Forelimb muscle (tissue), 1 donor: ENCODE data around the gene OXLD1. TPM values are rescaled to one million over a fixed set of nuclear protein-coding genes. Genes with fewer than 3 reads are reported as not detected.
A peak's percentile ranks its signal among the peaks of the same experiment; 100 is the strongest.

Experiments used
- DNase-seq: peaks from one replicate; pipeline ENCODE4 v3.0.0-alpha.2; 2013; ENCODE audit warnings: low read depth
- polyA plus RNA-seq: library from polyadenylated mRNA; unstranded; fragments of 120-200 nt; gene quantifications from one replicate; pipeline ENCODE4 v1.2.1, GENCODE V29; 2013; ENCODE audit not compliant: insufficient read length

The OXLD1 gene
- 9.4 TPM for polyA plus RNA-seq

DNA sequence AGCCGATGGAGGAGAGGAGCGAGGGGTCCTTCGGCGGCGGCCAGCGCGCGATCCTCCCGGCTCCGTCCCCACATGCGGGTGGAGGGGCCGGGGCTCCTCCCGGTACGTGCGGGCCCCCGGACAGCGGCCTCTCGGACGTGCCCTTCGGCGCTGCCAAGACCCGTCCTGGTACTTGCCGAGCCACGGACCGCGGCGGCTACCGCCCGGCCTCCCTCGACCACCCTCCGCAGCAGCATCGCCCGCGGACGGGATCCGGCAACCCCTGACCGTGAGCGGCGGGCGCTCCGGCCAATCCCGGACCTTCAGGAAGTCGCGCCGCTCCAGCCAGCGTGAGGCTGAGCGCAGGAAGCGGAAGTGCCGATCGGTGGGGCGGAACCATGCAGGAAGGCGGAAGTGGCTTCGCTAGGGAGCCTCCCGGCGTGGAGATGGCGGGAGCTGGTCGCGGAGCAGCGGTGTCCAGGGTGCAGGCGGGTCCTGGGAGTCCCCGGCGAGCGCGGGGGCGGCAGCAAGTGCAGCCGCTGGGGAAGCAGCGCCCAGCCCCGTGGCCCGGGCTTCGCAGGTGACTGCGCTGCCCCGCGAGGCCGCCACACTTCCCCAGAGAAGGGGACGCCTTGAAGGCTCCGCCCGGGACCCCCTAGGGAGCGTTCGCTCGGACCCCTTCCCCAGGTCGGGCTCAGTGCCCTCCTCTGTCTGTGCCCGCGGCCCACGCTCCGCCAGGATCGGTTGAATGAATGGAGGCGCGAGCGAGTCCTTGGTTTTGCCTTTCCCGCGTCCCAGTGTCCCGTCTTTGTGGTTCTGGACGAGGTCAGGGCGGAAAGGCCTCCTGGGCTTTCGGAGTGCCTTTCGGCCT, at the start of gene OXLD1, which contains the start of gene CCDC137:
Gene OXLD1 (minus strand): TSS at position 264 of the 850 bp plus-strand sequence. CDS start 28 bp downstream, at position 236.
Gene CCDC137 (plus strand): TSS at position 396 of the 850 bp plus-strand sequence. CDS start 30 bp downstream, at position 426.
- DNase-seq, result peak; percentile 85

DNA sequence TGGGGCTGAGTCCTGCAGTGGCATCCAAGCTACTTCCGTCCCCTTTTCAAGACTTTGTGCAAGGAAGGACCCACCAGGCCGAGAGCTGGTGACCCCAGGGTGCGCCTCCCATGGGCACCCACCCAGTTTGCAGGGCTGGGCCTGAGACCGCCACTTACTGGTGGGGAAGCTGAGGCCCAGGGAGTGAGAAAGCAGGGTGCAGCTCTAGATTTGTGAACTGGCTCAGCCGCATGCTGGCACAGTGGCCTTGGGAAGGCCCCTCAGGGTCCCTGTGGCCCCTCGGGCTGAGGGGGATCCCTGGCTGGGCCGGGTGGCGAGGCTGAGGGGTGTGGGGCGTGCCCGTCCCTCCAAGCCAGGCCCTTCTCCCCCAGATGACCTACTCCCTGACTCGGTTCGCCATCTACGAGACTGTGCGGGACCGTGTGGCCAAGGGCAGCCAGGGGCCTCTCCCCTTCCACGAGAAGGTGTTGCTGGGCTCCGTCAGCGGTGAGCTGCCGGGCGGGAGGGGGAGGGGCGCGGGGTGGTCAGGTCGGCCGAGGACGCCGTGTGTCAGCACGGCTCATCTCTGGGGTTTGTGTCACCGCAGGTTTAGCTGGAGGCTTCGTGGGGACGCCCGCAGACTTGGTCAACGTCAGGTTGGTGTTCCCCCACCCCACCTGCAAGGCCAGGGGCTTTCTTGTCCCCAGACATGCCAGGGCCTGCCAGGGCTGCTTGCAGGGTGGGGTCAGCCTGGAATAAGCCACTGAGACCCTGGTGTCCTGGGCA, 48.9 kb upstream of the OXLD1 start:
- no peak for DNase-seq

GRCh38 chr17:81714412-81715106, 48.2 kb upstream of the OXLD1 start:
- no peak for DNase-seq

- no peak for DNase-seq
Measured at GRCh38 chr17:81713556-81714411, 47.4 kb upstream of the OXLD1 start.

GRCh38 chr17:81713004-81713555, 46.7 kb upstream of the OXLD1 start:
- no peak for DNase-seq

GRCh38 chr17:81712468-81713003, 46.1 kb upstream of the OXLD1 start:
- DNase-seq, result no peak

DNA sequence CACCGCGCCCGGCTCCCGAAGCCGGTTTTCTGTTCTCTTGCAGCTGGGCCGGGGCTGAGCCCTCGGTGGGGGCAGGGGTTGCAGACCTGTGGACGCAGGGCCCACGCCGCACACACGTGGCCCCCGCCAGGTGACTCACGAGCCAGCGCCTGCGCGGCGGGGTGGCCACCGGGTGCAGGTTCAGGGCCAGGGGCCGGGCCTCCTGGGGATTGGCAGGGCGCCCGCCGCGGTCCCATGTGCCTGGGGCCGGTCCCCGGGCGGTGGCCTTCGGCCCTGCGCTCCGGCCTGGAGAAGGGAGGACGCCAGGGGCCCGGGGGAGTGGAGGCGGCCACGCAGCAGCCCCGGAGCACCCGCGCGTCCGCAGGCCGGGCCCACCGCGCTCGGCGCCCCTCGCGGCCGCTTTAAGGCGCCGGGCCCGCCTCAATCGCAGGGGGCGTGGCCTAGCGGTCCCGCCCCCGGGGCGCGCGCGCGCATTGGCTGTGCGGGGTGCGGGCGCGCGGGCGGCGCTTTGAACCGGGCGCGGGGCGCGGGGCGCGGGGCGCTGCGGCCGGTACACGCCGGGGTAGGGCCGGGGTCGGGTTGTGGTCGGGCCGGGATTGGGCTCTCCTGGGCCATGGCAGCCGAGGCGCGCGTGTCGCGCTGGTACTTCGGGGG, 45.5 kb upstream of the OXLD1 start, which contains the start of gene SLC25A10:
Gene SLC25A10 (plus strand): TSS at position 471 of the 654 bp plus-strand sequence. CDS start 143 bp downstream, at position 614.
- peak; percentile 34 for DNase-seq

DNA sequence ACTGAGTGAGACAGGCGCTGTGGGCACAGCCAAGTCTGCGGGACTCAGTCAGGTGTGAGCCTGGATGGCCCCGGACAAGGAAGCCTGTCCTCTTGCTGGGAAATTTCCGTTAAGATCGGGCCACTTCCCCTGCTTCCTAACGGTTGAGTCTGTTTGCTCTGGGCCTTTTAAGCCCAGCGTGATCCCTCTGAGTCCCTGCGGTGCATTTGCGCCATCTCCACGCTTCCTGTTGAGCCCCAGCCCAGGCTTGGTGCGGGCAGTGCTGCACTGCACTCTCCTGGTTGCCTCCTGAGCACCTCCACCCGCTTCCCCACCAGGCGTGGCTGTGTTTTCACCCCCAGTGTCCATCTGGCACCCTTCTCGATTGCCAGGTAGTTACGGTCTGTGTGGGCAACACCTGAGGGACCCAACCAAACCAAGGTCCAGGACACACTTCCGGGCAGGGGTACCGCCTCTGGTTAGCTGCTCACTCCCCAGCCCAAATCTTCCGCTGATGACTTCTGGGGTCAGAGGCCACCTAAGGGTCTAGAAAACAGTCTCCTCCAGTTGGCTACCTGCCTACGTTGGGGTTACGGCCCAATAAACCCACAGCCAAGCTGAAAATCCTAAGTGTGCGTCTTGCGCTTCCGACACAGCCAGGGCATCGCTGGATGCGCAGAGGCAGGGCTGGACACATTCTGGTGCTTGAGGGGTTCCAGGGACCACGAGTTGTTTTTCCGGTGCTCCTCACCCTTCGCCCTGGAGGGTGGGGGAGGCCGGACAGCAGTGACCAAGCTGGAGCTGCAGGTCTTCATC, 44.3 kb upstream of the OXLD1 start:
- DNase-seq, result no peak

DNA sequence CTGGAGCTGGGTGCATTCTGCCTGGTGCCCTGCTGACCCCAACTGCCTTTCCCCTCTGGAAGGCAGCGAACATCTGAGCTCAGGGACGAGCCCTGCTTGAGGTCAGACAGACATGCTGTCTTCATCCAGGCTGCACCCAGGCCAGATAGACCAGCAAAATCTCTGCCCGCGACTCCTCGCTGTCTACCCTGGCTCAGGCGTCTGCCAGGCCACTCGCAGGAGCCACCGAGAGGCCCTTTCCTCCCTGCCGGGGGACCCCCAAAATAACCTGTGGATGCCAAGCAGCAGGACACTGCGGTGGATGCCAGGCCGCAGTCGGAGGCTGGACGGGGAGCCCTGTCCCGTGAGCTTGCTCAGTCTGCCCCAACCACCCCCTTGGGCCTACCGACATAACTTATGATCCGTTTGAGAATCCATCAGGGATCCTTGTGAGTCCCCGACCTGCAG, 42.4 kb upstream of the OXLD1 start:
- DNase-seq, result no peak

DNA sequence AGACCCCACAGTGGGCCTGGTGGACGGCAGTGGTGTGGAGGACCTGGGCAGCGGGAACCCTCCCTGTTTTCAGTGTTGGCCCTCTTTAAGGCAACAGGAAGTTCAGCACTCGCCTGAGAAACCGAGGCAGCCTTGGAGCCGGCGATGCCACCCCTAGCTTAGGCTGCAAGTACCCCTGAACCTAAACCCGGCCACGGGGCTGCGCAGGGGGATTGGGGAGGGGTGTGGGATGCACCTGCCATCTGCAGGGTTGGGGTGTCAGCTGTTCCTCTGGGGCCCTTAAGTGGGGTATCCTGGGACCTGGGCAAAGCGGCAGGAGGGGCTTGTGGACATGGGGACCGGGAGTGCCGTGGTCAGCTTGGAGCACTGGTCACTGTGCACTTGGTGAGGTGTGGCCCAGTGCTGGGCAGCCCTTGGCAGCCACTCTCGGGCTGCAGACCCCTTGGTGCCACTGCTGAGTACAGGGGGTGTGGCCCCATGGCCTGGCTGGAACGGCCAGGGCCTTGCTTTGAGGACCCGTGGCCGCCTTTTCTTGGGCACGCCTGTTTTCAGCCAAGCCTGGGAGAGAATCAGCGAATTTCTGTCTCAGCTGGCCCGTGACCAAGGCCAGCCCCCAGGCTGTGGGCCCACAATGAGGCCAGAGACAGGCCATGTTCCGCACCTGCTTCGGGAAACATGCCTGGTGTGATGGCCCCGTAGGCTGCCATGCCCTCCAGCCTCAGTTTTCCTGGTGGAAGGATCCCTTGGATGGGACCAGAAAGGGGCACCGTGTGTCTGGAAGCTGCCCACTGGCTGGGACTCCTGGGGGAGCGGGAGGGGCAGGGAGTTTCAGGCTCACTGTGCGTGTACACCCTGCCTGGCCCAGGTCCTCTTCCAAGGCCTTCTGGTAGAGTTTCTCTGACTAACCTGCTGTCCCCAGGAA, 41.6 kb upstream of the OXLD1 start:
- no peak for DNase-seq

- no peak for DNase-seq
Measured at GRCh38 chr17:81706757-81707624, 40.6 kb upstream of the OXLD1 start.

GRCh38 chr17:81706232-81706611, 39.8 kb upstream of the OXLD1 start:
- DNase-seq, result no peak

- DNase-seq, result no peak
Measured at GRCh38 chr17:81705518-81706231, 39.3 kb upstream of the OXLD1 start.

GRCh38 chr17:81703747-81704654, 37.6 kb upstream of the OXLD1 start:
- no peak for DNase-seq
